ENCODE data around the gene FAM184A.
A peak's percentile ranks its signal among the peaks of the same experiment; 100 is the strongest.

FAM184A gene

GRCh38 chr6:119096721-119097565 lies 18.5 kb upstream of the FAM184A start:
- no peak for DNase-seq (ENCODE audit: low read depth)

- no peak for DNase-seq (ENCODE audit: low read depth)
These were observed 11.8 kb upstream of the FAM184A start for GRCh38 chr6:119090256-119090655.

- no peak for DNase-seq (ENCODE audit: low read depth)
These were observed 6.3 kb upstream of the FAM184A start for GRCh38 chr6:119084784-119085183.

GRCh38 chr6:119083007-119083406 lies 4.5 kb upstream of the FAM184A start:
- DNase-seq (ENCODE audit: low read depth), result no peak

GRCh38 chr6:119079283-119079809 lies 882 bp upstream of the FAM184A start:
- peak; percentile 40 for DNase-seq (ENCODE audit: low read depth)

- DNase-seq (ENCODE audit: low read depth), result no peak
These were observed 655 bp downstream of the FAM184A start for GRCh38 chr6:119077643-119078375.

GRCh38 chr6:119077391-119077642 lies 1.1 kb downstream of the FAM184A start:
- DNase-seq (ENCODE audit: low read depth), result no peak

GRCh38 chr6:119076576-119077390 lies 1.7 kb downstream of the FAM184A start:
- DNase-seq (ENCODE audit: low read depth), result no peak

- DNase-seq (ENCODE audit: low read depth), result no peak
These were observed 2.3 kb downstream of the FAM184A start for GRCh38 chr6:119076173-119076572.

- DNase-seq (ENCODE audit: low read depth), result no peak
These were observed 3.1 kb downstream of the FAM184A start for GRCh38 chr6:119075200-119075981.

GRCh38 chr6:119073307-119074051 lies 5.0 kb downstream of the FAM184A start:
- DNase-seq (ENCODE audit: low read depth), result no peak

- DNase-seq (ENCODE audit: low read depth), result no peak
These were observed 6.9 kb downstream of the FAM184A start for GRCh38 chr6:119071576-119071975.

GRCh38 chr6:119067091-119067490 lies 11.4 kb downstream of the FAM184A start:
- no peak for DNase-seq (ENCODE audit: low read depth)

GRCh38 chr6:119066517-119066916 lies 11.9 kb downstream of the FAM184A start:
- DNase-seq (ENCODE audit: low read depth), result no peak

GRCh38 chr6:119065955-119066354 lies 12.5 kb downstream of the FAM184A start:
- no peak for DNase-seq (ENCODE audit: low read depth)

GRCh38 chr6:119065382-119065781 lies 13.1 kb downstream of the FAM184A start:
- no peak for DNase-seq (ENCODE audit: low read depth)

- DNase-seq (ENCODE audit: low read depth), result no peak
These were observed 15.0 kb downstream of the FAM184A start for GRCh38 chr6:119063491-119063890.

- no peak for DNase-seq (ENCODE audit: low read depth)
These were observed 17.2 kb downstream of the FAM184A start for GRCh38 chr6:119061215-119061614.

- no peak for DNase-seq (ENCODE audit: low read depth)
These were observed 18.1 kb downstream of the FAM184A start for GRCh38 chr6:119060255-119060907.

GRCh38 chr6:119055069-119055468 lies 23.4 kb downstream of the FAM184A start:
- DNase-seq (ENCODE audit: low read depth), result no peak

All from HS-27A (cell line).